Measurements from ENCODE around the gene PRRC2B. TPM values are rescaled to one million over a fixed set of nuclear protein-coding genes. Genes with fewer than 3 reads are reported as not detected.

Gene PRRC2B
- total and polyA plus RNA-seq, 3 donors from 2014 or later: 111 to 213 (median 175) TPM

DNA sequence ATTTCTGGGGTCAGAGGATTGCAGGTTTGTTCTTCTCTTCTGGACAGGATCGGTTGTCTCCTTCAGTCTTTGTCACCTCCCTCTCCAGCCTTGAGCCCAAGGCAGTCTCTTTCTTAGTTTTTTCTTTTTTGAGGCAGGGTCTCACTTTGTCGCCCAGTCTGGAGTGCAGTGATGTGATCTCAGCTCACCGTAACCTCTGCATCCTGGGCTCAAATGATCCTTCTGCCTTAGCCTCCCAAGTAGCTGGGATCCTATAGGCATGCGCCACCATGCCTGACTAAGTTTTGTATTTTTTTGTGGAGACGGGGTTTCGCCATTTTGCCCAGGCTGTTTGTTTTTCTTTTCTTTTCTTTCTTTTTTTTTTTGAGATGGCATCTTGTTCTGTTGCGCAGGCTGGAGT, 6.1 kb downstream of the PRRC2B start:
- peaks cover 75% of the 10 kb centered on the region for H3K4me1 ChIP-seq
- H3K27me3 ChIP-seq: no peaks in the 10 kb centered on the region

DNA sequence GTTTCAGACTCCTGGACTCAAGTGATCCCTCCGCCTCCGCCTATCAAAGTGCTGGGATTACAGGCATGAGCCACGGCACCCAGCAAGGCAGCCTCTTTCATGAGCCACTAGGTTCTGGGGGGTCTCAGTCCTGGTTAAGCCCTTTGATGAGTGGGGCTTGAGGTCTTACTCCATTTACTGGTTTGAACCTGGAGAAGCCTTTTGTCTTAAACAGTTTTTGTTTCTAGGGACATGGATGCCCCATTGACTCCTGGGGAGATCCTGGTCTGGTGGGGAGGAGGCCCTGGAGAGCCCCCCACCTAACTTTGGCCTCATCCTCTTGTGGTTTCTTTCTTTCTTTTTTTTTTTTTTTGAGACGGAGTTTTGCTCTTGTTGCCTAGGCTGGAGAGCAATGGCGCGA, 6.7 kb downstream of the PRRC2B start:
- TF ChIP-seq POLR2A (IDR thresholded peaks at IDR 0.05): no peak
- TF ChIP-seq, protein P1, sequence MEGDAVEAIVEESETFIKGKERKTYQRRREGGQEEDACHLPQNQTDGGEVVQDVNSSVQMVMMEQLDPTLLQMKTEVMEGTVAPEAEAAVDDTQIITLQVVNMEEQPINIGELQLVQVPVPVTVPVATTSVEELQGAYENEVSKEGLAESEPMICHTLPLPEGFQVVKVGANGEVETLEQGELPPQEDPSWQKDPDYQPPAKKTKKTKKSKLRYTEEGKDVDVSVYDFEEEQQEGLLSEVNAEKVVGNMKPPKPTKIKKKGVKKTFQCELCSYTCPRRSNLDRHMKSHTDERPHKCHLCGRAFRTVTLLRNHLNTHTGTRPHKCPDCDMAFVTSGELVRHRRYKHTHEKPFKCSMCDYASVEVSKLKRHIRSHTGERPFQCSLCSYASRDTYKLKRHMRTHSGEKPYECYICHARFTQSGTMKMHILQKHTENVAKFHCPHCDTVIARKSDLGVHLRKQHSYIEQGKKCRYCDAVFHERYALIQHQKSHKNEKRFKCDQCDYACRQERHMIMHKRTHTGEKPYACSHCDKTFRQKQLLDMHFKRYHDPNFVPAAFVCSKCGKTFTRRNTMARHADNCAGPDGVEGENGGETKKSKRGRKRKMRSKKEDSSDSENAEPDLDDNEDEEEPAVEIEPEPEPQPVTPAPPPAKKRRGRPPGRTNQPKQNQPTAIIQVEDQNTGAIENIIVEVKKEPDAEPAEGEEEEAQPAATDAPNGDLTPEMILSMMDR (IDR thresholded peaks at IDR 0.05): no peak
- H3K4me1 ChIP-seq: peaks cover 79% of the 10 kb centered on the region
- H3K27ac ChIP-seq: no peak overlapping the region
- H3K27me3 ChIP-seq: no peaks in the 10 kb centered on the region
- H3K9me3 ChIP-seq: no peaks in the 10 kb centered on the region
- DNase-seq: no peak
- 86 to 87% methylated on average over 6 of the region's 6 CpGs for WGBS, 2 donors
- H3K4me3 ChIP-seq: no peak overlapping the region
- H3K36me3 ChIP-seq (ENCODE audit: low read depth, missing control alignments): no peaks in the 10 kb centered on the region
- intact Hi-C loops (cut with DNase I; ENCODE audit: low total_unique reads): no loop called here

More for the DNA sequence above, 6.1 kb downstream of the PRRC2B start:
- no peak for TF ChIP-seq POLR2A (IDR thresholded peaks at IDR 0.05)
- TF ChIP-seq, protein P1 (IDR thresholded peaks at IDR 0.05): no peak
- no peaks in the 10 kb centered on the region for H3K36me3 ChIP-seq (ENCODE audit: low read depth, missing control alignments)
- WGBS, 2 donors: 71 to 89% methylated on average over 7 of the region's 7 CpGs
- intact Hi-C loops (cut with DNase I; ENCODE audit: low total_unique reads): no loop called here
- no peaks in the 10 kb centered on the region for H3K9me3 ChIP-seq
- H3K27ac ChIP-seq: no peak overlapping the region
- no peak overlapping the region for H3K4me3 ChIP-seq
- no peak for DNase-seq

DNA sequence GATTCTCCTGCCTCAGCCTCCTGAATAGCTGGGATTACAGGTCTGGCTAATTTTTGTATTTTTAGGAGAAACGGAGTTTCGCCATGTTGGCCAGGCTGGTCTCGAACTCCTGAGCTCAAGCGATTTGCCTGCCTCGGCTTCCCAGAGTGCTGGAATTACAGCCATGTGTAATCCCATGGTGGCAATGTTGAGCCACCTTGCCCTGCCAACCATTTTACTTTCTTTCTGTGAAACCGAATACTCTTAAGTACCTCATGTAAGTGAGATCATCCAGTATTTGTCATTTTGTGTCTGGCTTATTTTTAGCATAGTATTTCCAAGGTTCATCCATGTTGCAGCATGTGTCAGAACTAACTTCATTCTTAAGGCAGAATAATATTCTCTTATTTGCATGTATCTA, 8.2 kb downstream of the PRRC2B start:
- Histone ChIP-seq H3K4me3 (no peak overlapping the region), H3K36me3 (ENCODE audit: low read depth, missing control alignments) (no peaks in the 10 kb centered on the region), H3K27ac (peak overlapping the region in 1 of 2 donors; percentile 64), H3K27me3 (no peaks in the 10 kb centered on the region), H3K4me1 (peaks cover 79% of the 10 kb centered on the region), H3K9me3 (no peaks in the 10 kb centered on the region)
- WGBS, 2 donors: 76 to 81% methylated on average over 6 of the region's 6 CpGs
- no peak for TF ChIP-seq POLR2A (IDR thresholded peaks at IDR 0.05)
- TF ChIP-seq, protein P1 (IDR thresholded peaks at IDR 0.05): no peak
- DNase-seq: no peak
- intact Hi-C loops (cut with DNase I; ENCODE audit: low total_unique reads): no loop called here

DNA sequence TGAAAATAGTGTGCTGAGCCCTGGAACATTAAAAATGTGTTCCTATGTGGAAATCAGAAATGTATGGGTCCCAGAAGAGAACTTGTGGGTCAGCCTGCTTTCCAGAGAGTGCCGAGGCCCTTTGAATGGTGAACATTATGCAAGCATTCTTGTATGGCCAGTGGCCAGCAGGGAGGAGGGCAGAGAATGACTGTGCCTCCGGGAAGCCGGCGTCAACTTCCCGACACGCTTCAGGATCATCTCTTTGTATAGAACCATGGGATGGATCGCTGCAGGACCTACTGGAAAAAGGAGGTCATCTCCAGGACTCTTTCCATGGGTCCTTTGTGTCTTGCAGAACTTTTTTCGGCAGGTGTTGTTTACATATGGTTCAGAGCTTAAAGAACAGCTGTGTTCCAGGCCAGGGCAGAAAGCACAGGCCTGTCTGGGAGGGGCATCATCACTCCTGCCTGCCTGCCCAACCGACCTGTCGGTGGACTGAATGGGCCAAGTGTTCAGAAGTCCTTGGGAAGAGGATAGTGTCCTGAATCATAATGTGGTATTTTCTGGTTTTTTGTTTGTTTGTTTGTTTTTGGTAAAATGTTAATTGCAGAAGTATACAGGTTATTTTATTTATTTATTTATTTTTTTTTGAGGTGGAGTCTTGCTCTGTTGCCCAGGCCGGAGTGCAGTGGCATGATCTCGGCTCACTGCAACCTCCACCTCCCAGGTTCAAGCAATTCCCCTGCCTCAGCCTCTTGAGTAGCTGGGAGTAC, 9.0 kb downstream of the PRRC2B start:
- H3K9me3 ChIP-seq: no peaks in the 10 kb centered on the region
- peak overlapping the region; percentile 35 to 64 for H3K27ac ChIP-seq
- H3K36me3 ChIP-seq (ENCODE audit: low read depth, missing control alignments): no peaks in the 10 kb centered on the region
- no peaks in the 10 kb centered on the region for H3K27me3 ChIP-seq
- intact Hi-C loops (cut with DNase I; ENCODE audit: low total_unique reads): no loop called here
- WGBS, 2 donors: 29 to 43% methylated on average over 12 of the region's 12 CpGs
- TF ChIP-seq, protein P1 (IDR thresholded peaks at IDR 0.05): no peak
- peak; percentile 91 for DNase-seq
- H3K4me1 ChIP-seq: peaks cover 79% of the 10 kb centered on the region
- H3K4me3 ChIP-seq: no peak overlapping the region

DNA sequence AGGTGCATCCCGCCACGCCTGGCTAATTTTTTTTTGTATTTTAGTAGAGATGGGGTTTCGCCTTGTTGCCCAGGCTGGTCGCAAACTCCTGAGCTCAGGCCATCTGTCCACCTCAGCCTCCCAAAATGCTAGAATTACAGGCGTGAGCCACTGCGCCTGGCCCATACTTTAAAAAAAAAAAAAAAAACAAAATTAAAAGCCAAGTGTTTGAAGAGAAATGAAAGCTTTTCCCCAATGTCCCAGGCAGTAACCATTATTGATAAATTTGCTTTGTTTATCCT, 9.5 kb downstream of the PRRC2B start:
- no peak for DNase-seq
- no peaks in the 10 kb centered on the region for H3K36me3 ChIP-seq (ENCODE audit: low read depth, missing control alignments)
- H3K27me3 ChIP-seq: no peaks in the 10 kb centered on the region
- intact Hi-C loops (cut with DNase I; ENCODE audit: low total_unique reads): no loop called here
- 89 to 92% methylated on average over 6 of the region's 6 CpGs for WGBS, 2 donors
- H3K4me1 ChIP-seq: peaks cover 79% of the 10 kb centered on the region
- peak overlapping the region in 1 of 2 donors; percentile 64 for H3K27ac ChIP-seq
- TF ChIP-seq, protein P1 (IDR thresholded peaks at IDR 0.05): no peak
- no peak for TF ChIP-seq POLR2A (IDR thresholded peaks at IDR 0.05)
- no peak overlapping the region for H3K4me3 ChIP-seq
- H3K9me3 ChIP-seq: no peaks in the 10 kb centered on the region

All from testis (tissue), 3 donors.